ENCODE measurements around the gene OSTM1. TPM values are rescaled to one million over a fixed set of nuclear protein-coding genes. Genes with fewer than 3 reads are reported as not detected.

OSTM1 gene, protein sequence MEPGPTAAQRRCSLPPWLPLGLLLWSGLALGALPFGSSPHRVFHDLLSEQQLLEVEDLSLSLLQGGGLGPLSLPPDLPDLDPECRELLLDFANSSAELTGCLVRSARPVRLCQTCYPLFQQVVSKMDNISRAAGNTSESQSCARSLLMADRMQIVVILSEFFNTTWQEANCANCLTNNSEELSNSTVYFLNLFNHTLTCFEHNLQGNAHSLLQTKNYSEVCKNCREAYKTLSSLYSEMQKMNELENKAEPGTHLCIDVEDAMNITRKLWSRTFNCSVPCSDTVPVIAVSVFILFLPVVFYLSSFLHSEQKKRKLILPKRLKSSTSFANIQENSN
- total RNA-seq (100 to 1,000 TPM in 3 of 7 donors, 10 to 100 TPM in 4; 51.2 to 146 (median 65.7) TPM), polyA plus RNA-seq (10 to 100 TPM; 12.5 to 15.3 (median 14.5) TPM)
- long read RNA-seq, donor 1, full-length matches to known transcripts, result 13 of 13 reads
- long read RNA-seq, donor 1, partial matches to known transcripts, result 0 of 13 reads
- long read RNA-seq, donor 1, other reads (novel, unspliced or antisense), result 0 of 13 reads
- long read RNA-seq, donor 2, full-length matches to known transcripts, result 9 of 9 reads
- long read RNA-seq, donor 2, partial matches to known transcripts, result 0 of 9 reads
- long read RNA-seq, donor 2, other reads (novel, unspliced or antisense), result 0 of 9 reads

GRCh38 chr6:108074359-108075144 is at the start of gene OSTM1:
Gene OSTM1, minus strand, starts transcription at chr6:108074741. Its CDS starts 90 bp downstream, at chr6:108074651.
- peaks cover 12 to 50% (median 25%) of the 10 kb centered on the region in 6 donors for H3K4me1 ChIP-seq
- DNase-seq, result peak; percentile 99
- no peaks in the 10 kb centered on the region for H3K9me3 ChIP-seq
- intact Hi-C loops (cut with DNase I; ENCODE audit: low total_unique reads), result no loop called here
- H3K27me3 ChIP-seq (replicated peaks in 1 of 7), result no peaks in the 10 kb centered on the region
- peak within 1 kb of the TSS; percentile 70 to 99 (median 94) for H3K4me3 ChIP-seq
- H3K27ac ChIP-seq, result peak within 1 kb of the TSS; percentile 84 to 93 (median 90)
- TF ChIP-seq POLR2AphosphoS5 (IDR thresholded peaks at IDR 0.05), result peak; percentile 91 to 92 (median 92)
- TF ChIP-seq POLR2A (IDR thresholded peaks at IDR 0.05), result peak in 1 of 3 donors; percentile 32
- TF ChIP-seq CTCF (IDR thresholded peaks at IDR 0.05 in 8 of 11, conservative IDR thresholded peaks at IDR 0.05 in 3 of 11), result peak in 1 of 11 experiments; percentile 17
- 0 to 1% (median 0%) methylated on average over 45 to 86 of the region's 86 CpGs for WGBS, 5 donors
- no peaks in the 10 kb centered on the region for H3K36me3 ChIP-seq

GRCh38 chr6:108123946-108124345 is 49.4 kb upstream of the OSTM1 start:
- peaks cover 2 to 100% (median 37%) of the 10 kb centered on the region in 7 donors for H3K27me3 ChIP-seq (replicated peaks in 1 of 7)
- intact Hi-C loops (cut with DNase I; ENCODE audit: low total_unique reads), result no loop called here
- WGBS, 5 donors, result 17 to 30% (median 23%) methylated on average over 7 of the region's 7 CpGs
- DNase-seq, result no peak
- H3K36me3 ChIP-seq, result no peaks in the 10 kb centered on the region
- H3K4me1 ChIP-seq, result peaks cover 6 to 10% (median 9%) of the 10 kb centered on the region in 6 donors
- H3K27ac ChIP-seq, result no peak overlapping the region
- H3K9me3 ChIP-seq, result no peaks in the 10 kb centered on the region
- no peak overlapping the region for H3K4me3 ChIP-seq
- TF ChIP-seq POLR2A (IDR thresholded peaks at IDR 0.05), result no peak
- TF ChIP-seq POLR2AphosphoS5 (IDR thresholded peaks at IDR 0.05), result no peak
- TF ChIP-seq CTCF (IDR thresholded peaks at IDR 0.05 in 8 of 11, conservative IDR thresholded peaks at IDR 0.05 in 3 of 11), result no peak

GRCh38 chr6:108123481-108123929 is 49.0 kb upstream of the OSTM1 start:
- H3K27me3 ChIP-seq (replicated peaks in 1 of 7), result peaks cover 2 to 100% (median 38%) of the 10 kb centered on the region in 7 donors
- no peaks in the 10 kb centered on the region for H3K9me3 ChIP-seq
- H3K27ac ChIP-seq, result no peak overlapping the region
- WGBS, 5 donors, result 12 to 36% (median 19%) methylated on average over 12 to 13 of the region's 13 CpGs
- TF ChIP-seq POLR2AphosphoS5 (IDR thresholded peaks at IDR 0.05), result no peak
- TF ChIP-seq CTCF (IDR thresholded peaks at IDR 0.05 in 8 of 11, conservative IDR thresholded peaks at IDR 0.05 in 3 of 11), result no peak
- no peak for TF ChIP-seq POLR2A (IDR thresholded peaks at IDR 0.05)
- no peak overlapping the region for H3K4me3 ChIP-seq
- no peak for DNase-seq
- peaks cover 6 to 14% (median 14%) of the 10 kb centered on the region in 6 donors for H3K4me1 ChIP-seq
- no peaks in the 10 kb centered on the region for H3K36me3 ChIP-seq
- intact Hi-C loops (cut with DNase I; ENCODE audit: low total_unique reads), result no loop called here
